Parathyroid adenoma (tissue), 2 donors: ENCODE data around the gene LIPT2.

Experiments used
- H2AFZ ChIP-seq: fragments of 300-600 bp; sonication (generic); one replicate; pipeline ENCODE4 v1.7.0; 2017; ENCODE audit warnings: antibody characterized with exemption, mild to moderate bottlenecking
- H3K27ac ChIP-seq: fragments of 300-600 bp; sonication (generic); one replicate; pipeline ENCODE4 v1.7.0; 2017
- H3K27me3 ChIP-seq: fragments of 300-600 bp; sonication (generic); one replicate; pipeline ENCODE4 v1.7.0; 2017; ENCODE audit warnings: low read length; ENCODE audit not compliant: control insufficient read depth, insufficient read depth
- H3K36me3 ChIP-seq: fragments of 300-600 bp; sonication (generic); one replicate; pipeline ENCODE4 v1.7.0; 2017; ENCODE audit warnings: low read length; ENCODE audit not compliant: control insufficient read depth, insufficient read depth
- H3K4me1 ChIP-seq: fragments of 300-600 bp; sonication (generic); one replicate; pipeline ENCODE4 v1.7.0; 2017; ENCODE audit warnings: control low read depth
- H3K4me2 ChIP-seq: fragments of 300-600 bp; sonication (generic); one replicate; pipeline ENCODE4 v1.7.0; 2017; ENCODE audit warnings: low read length
- H3K4me3 ChIP-seq: fragments of 300-600 bp; sonication (generic); one replicate; pipeline ENCODE4 v1.7.0; 2017; ENCODE audit warnings: low read depth, low read length
- H3K79me2 ChIP-seq: fragments of 300-600 bp; sonication (generic); one replicate; pipeline ENCODE4 v1.7.0; 2017; ENCODE audit warnings: control low read depth
- H3K9ac ChIP-seq: fragments of 300-600 bp; sonication (generic); one replicate; pipeline ENCODE4 v1.7.0; 2017; ENCODE audit warnings: mild to moderate bottlenecking
- H3K9me3 ChIP-seq: fragments of 300-600 bp; sonication (generic); one replicate; pipeline ENCODE4 v1.7.0; 2017; ENCODE audit warnings: low read length; ENCODE audit not compliant: control insufficient read depth
- CTCF ChIP-seq: fragments of 300-600 bp; sonication (generic); IDR thresholded peaks from one replicate; pipeline ENCODE4 v1.7.0; 2017; ENCODE audit warnings: antibody characterized with exemption, mild to moderate bottlenecking
- donor health status: primary hyperparathyroidism.

Gene LIPT2

GRCh38 chr11:74479732-74480123 is 13.8 kb downstream of the LIPT2 start:
- TF ChIP-seq CTCF, result no peak

GRCh38 chr11:74478877-74479731 is 14.4 kb downstream of the LIPT2 start:
- H3K4me2 ChIP-seq, result no peak overlapping the region
- H3K27me3 ChIP-seq, result no peaks in the 10 kb centered on the region
- no peaks in the 10 kb centered on the region for H3K9me3 ChIP-seq
- H3K4me3 ChIP-seq, result no peak overlapping the region
- H3K36me3 ChIP-seq, result no peaks in the 10 kb centered on the region
- H3K4me1 ChIP-seq, result no peaks in the 10 kb centered on the region
- no peaks in the 10 kb centered on the region for H3K79me2 ChIP-seq
- no peak overlapping the region for H2AFZ ChIP-seq
- no peak overlapping the region for H3K27ac ChIP-seq
- no peak for TF ChIP-seq CTCF
- no peak overlapping the region for H3K9ac ChIP-seq

More at GRCh38 chr11:74479732-74480123, 13.8 kb downstream of the LIPT2 start:
- Histone ChIP-seq H3K27ac (no peak overlapping the region), H3K4me1 (no peaks in the 10 kb centered on the region), H3K27me3 (no peaks in the 10 kb centered on the region), H3K9ac (no peak overlapping the region), H3K4me3 (no peak overlapping the region), H3K9me3 (no peaks in the 10 kb centered on the region), H2AFZ (no peak overlapping the region), H3K4me2 (no peak overlapping the region), H3K79me2 (no peaks in the 10 kb centered on the region), H3K36me3 (no peaks in the 10 kb centered on the region)

- TF ChIP-seq CTCF, result no peak
- Histone ChIP-seq H3K4me3 (no peak overlapping the region), H3K27me3 (no peaks in the 10 kb centered on the region), H3K9ac (no peak overlapping the region), H3K27ac (no peak overlapping the region), H2AFZ (no peak overlapping the region), H3K4me1 (no peaks in the 10 kb centered on the region), H3K4me2 (no peak overlapping the region), H3K9me3 (no peaks in the 10 kb centered on the region), H3K36me3 (no peaks in the 10 kb centered on the region), H3K79me2 (no peaks in the 10 kb centered on the region)
These were observed 17.0 kb downstream of the LIPT2 start for GRCh38 chr11:74476536-74476935.

- Histone ChIP-seq H3K4me1 (no peaks in the 10 kb centered on the region), H3K9me3 (no peaks in the 10 kb centered on the region), H2AFZ (no peak overlapping the region), H3K27me3 (no peaks in the 10 kb centered on the region), H3K36me3 (no peaks in the 10 kb centered on the region), H3K9ac (no peak overlapping the region), H3K4me2 (no peak overlapping the region), H3K4me3 (no peak overlapping the region), H3K79me2 (no peaks in the 10 kb centered on the region), H3K27ac (no peak overlapping the region)
- TF ChIP-seq CTCF, result no peak
These were observed 19.2 kb downstream of the LIPT2 start for GRCh38 chr11:74474316-74474715.
